Aorta (tissue), 5 donors: ENCODE data around the gene GPR33. TPM values are rescaled to one million over a fixed set of nuclear protein-coding genes. Genes with fewer than 3 reads are reported as not detected.
"Not testable (repeated sequence)": the region's sequence is repeated elsewhere in the genome, so short reads cannot be mapped to it uniquely, and the experiment has no call there.

Source experiments
- ATAC-seq: fragments of 200-7000 bp; cut with Tn5 transposase; one replicate; pipeline ENCODE4 v1.9.1; 2022; ENCODE audit warnings: moderate library complexity; ENCODE audit not compliant: low FRiP score
- DNase-seq, 2 donors: peaks; one replicate each; pipeline ENCODE4 v3.0.0-alpha.2; 2020
- H3K27ac ChIP-seq, 2 donors: one replicate each; pipeline ENCODE4 v1.5.1; 2013; ENCODE audit warnings: low read length in 2 of 2, mild to moderate bottlenecking in 2 of 2, moderate library complexity in 2 of 2, control low read depth in 1 of 2, inconsistent platforms in 1 of 2, low read depth in 1 of 2
- H3K27me3 ChIP-seq, 2 donors: one replicate each; pipeline ENCODE4 v1.6.1; 2013; ENCODE audit warnings: control low read depth in 1 of 2, low read length in 1 of 2, mild to moderate bottlenecking in 1 of 2, moderate library complexity in 1 of 2; ENCODE audit not compliant: insufficient read depth in 2 of 2, control insufficient read depth in 1 of 2
- H3K36me3 ChIP-seq, 2 donors: one replicate each; pipeline ENCODE4 v1.6.1; 2013; ENCODE audit warnings: control low read depth in 1 of 2, low read length in 1 of 2, mild to moderate bottlenecking in 1 of 2; ENCODE audit not compliant: insufficient read depth in 2 of 2, control insufficient read depth in 1 of 2
- H3K4me1 ChIP-seq, 2 donors: one replicate each; pipeline ENCODE4 v1.6.1; 2013; ENCODE audit warnings: low read length in 2 of 2, control low read depth in 1 of 2, mild to moderate bottlenecking in 1 of 2, moderate library complexity in 1 of 2; ENCODE audit not compliant: insufficient read depth in 2 of 2, control insufficient read depth in 1 of 2
- H3K4me3 ChIP-seq, 2 donors: one replicate each; pipeline ENCODE4 v1.5.1; 2013; ENCODE audit warnings: low read length in 2 of 2, control low read depth in 1 of 2, mild to moderate bottlenecking in 1 of 2
- H3K9me3 ChIP-seq: one replicate; pipeline ENCODE4 v1.6.1; 2013; ENCODE audit warnings: mild to moderate bottlenecking, low read length; ENCODE audit not compliant: control insufficient read depth
- WGBS, 2 donors: extraction: QIAGEN DNeasy Blood & Tissue Kit; methylation state at CpG; one replicate each; pipeline ENCODE4 v1.1.7; 2013; 5-methylcytosine and 5-hydroxymethylcytosine counted together
- intact Hi-C, 2 donors: fragments of 100-400 bp; cut with DNase I; formaldehyde crosslinking; loops; one replicate each; pipeline versions ENCODE4 v1.14.2 to v1.15.0; 2022
- polyA plus RNA-seq, 2 donors: library from polyadenylated mRNA; stranded (reverse); fragments of 200-250 nt; gene quantifications; one replicate each; pipeline ENCODE4 v1.2.3, GENCODE V29; 2013
- total RNA-seq, 2 donors: library from RNA; stranded (reverse); fragmentation: NEBNext Ultra II Directional; extraction: Animal tissue kit (Norgen Biotek cat#: 25700); gene quantifications; one replicate each; pipeline ENCODE4 v1.2.1, GENCODE V29; 2021
- donor health status: healthy with polysubstance abuse.
- donor health status: Bipolar disorder and iron deficiency.
- donor health status: DM: no; HTN: no; CAD: no.
- donor health status: DM: no; HTN: no; CAD: no.
- donor health status: DM: yes; HTN: yes; CAD: no.

Gene GPR33
- total and polyA plus RNA-seq, 4 donors, result not detected

DNA sequence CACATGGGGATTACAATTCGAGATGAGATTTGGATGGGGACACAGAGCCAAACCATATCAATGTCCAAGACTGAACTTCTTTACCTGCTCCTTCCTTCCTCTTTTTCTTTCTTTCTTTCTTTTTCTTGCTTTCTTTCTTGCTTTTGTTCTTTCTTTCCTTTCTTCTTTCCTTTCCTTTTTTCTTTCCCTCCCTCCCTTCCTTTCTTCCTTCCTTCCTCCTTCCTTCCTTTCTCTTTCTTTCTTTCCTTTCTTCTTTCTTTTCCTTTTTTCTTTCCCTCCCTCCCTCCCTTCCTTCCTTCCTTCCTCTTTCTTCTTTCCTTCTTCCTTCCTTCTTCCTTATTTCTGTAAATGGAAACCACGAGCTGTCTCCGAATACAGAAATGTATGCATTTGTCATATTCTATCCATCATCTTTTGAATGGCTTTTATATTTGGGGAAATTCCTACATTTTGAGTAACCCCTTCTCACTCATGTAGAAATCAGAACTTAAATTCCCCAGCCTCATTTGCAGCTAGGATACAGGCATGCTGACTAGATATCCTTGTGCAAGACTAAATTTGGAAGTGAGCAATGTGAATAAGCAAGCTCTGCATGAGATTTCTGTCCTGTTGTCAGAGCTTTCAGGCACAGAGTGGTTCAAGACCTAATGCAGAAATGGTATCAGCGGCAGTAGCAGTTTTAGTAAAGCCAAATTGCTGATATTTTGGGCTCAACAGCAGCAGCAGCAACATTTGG, 11.5 kb downstream of the GPR33 start:
- Histone ChIP-seq H3K27me3 (no peaks in the 10 kb centered on the region), H3K4me1 (peaks cover 0 to 3% of the 10 kb centered on the region in 2 donors), H3K27ac (no peak overlapping the region), H3K36me3 (no peaks in the 10 kb centered on the region), H3K4me3 (no peak overlapping the region), H3K9me3 (no peaks in the 10 kb centered on the region)
- ATAC-seq (no peak), DNase-seq (no peak)
- 78 to 80% methylated on average over 4 of the region's 4 CpGs for WGBS, 2 donors
- intact Hi-C loops, result no loop called here

DNA sequence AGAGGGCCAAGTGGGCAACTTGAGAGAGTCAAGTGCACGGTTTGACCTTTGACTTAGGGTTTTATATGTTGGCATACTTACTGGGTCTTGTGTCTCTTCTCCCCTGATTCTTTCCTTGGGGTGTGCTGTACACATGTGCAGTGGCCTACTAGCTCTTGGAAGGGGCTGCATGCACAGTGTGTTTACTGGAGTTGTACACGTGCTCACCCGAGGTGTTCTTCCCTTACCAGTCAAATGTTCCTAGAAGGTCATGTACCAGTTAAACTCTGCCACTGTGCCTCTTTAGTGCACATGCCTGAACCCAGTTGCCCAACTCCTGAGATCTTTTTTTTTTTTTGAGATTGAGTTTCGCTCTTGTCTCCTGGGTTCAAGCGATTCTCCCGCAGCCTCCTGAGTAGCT, 21.3 kb downstream of the GPR33 start:
- intact Hi-C loops, result no loop called here
- Histone ChIP-seq H3K36me3 (no peaks in the 10 kb centered on the region), H3K27me3 (no peaks in the 10 kb centered on the region), H3K9me3 (no peaks in the 10 kb centered on the region), H3K27ac (no peak overlapping the region), H3K4me3 (no peak overlapping the region), H3K4me1 (no peaks in the 10 kb centered on the region)
- ATAC-seq, result no peak
- 88 to 89% methylated on average over 6 of the region's 6 CpGs for WGBS, 2 donors
- DNase-seq, result no peak

DNA sequence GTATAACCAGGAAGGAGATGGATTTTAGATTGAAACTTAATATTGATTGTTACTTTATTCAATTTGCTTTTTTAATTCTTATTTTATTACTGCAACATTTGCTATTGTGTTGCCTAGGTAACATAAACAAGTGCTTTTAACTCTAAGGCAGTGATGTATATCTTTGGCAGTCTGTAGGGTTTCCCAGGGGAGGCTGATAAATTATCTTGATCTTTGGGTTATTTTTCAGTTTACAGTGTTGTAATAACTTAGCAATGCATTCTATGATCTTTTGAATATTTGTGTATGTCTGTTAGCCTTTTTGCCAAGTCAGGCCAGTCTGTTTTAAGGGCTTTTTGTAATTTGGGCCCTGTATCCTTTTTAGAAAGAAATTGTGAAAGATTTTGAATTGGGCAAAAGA, 22.7 kb downstream of the GPR33 start:
- DNase-seq, result no peak
- Histone ChIP-seq H3K9me3 (no peaks in the 10 kb centered on the region), H3K27me3 (no peaks in the 10 kb centered on the region), H3K4me1 (no peaks in the 10 kb centered on the region), H3K4me3 (no peak overlapping the region), H3K27ac (no peak overlapping the region), H3K36me3 (no peaks in the 10 kb centered on the region)
- ATAC-seq, result no peak
- intact Hi-C loops, result no loop called here

DNA sequence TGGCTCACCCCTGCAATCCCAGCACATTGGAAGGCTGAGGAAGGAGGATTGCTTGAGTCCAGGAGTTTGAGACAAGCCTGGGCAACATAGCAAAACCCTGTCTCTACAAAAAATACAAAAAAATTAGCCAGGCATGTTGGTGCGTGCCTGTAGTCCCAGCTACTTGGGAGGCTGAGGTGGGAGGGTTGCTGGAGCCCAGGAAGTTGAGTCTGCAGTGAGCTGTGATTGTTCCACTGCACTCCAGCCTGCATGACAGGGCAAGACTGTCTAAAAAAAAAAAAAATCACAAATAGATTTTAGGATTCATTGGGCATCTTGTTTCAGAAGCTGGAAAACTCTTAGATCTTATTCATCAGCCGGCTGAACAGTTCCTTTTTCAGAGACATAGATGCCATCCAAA, 25.4 kb downstream of the GPR33 start:
- H3K4me1 ChIP-seq, H3K27ac ChIP-seq, ATAC-seq, H3K27me3 ChIP-seq, H3K4me3 ChIP-seq, H3K36me3 ChIP-seq, DNase-seq, H3K9me3 ChIP-seq, intact Hi-C loops: not testable (repeated sequence)
- WGBS, 2 donors, result 80 to 82% methylated on average over 2 of the region's 2 CpGs

DNA sequence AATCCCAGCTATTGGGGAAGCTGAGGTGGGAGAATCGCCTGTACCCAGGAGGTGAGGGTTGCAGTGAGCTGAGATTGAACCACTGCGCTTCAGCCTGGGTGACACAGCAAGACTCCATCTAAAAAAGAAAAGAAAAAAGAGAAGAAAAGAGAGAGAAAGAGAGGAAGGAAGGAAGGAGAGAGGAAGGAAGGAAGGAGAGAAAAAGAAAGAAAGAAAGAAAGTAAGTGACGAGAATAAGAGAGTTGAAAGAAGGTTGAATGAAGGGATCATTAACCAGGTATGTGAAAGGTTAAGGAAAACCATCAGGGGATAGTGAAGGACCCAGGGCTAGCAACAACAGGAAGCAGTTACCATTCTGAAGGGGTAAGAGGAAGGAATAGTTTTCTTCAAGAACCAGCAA, 26.3 kb downstream of the GPR33 start:
- ATAC-seq, result no peak

DNA sequence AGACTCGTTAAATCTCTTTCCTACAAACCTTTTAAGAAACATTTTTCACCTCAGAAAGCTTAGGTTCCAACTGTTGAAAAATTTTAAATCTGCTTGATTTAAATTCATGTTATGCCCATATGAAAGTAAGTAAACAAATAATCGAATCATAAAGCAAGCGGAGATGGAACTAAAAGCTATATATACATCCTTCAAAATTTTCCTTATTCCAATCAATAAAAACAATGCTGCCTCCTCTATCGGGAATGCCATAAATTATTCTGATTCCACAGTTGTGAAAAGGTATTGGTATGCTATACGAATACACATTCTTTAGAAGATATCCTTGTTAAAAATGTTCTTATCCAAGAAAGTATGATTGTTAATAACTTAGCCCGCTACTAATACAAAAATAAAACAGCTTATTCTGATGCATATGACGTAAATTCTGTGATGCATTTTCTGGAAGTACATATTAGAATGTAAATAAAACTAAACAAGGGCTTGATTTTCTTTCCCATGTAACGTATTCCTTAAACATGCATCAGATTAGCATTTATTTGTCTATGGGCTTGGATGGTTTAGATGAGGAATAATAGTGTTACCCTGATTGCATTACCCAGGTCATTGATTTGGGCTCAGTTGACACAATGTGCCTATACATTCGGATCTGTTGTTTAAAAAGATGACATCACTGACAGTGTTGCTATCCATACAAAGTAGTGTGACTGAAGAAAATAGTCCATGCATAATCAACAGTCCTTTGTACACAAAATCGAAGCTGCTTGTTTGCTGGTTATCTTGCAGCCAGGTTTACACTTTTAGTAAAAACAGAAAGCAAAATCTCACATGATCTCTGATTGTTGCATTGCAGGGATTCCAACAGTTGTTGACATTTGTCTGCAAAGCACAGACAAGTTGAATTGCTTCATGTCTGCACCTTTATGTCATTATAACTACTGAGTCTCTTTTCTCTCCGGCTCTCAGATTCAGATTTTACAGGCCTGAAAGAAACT, 29.9 kb downstream of the GPR33 start:
- no peaks in the 10 kb centered on the region for H3K36me3 ChIP-seq
- no peaks in the 10 kb centered on the region for H3K9me3 ChIP-seq
- DNase-seq (no peak), ATAC-seq (no peak)
- H3K4me1 ChIP-seq, result no peaks in the 10 kb centered on the region
- H3K27ac ChIP-seq, result no peak overlapping the region
- no peaks in the 10 kb centered on the region for H3K27me3 ChIP-seq
- whole genome bisulfite sequencing, 2 donors, result 32 to 40% methylated on average over 11 of the region's 11 CpGs
- intact Hi-C loops, result loop anchor here in 1 of 2 donors (10.0 kb wide), 1 partner anchor 53 kb away; no protein-coding TSS in a partner anchor
- H3K4me3 ChIP-seq, result peak overlapping the region; percentile 10 to 27

More for the DNA sequence above, 26.3 kb downstream of the GPR33 start:
- intact Hi-C loops, result no loop called here
- no peak for DNase-seq
- 95 to 100% methylated on average over 3 of the region's 3 CpGs for WGBS, 2 donors
- H3K27me3 ChIP-seq, result no peaks in the 10 kb centered on the region
- no peaks in the 10 kb centered on the region for H3K36me3 ChIP-seq
- H3K4me3 ChIP-seq, result no peak overlapping the region
- H3K9me3 ChIP-seq, result no peaks in the 10 kb centered on the region
- H3K27ac ChIP-seq, result no peak overlapping the region
- H3K4me1 ChIP-seq, result no peaks in the 10 kb centered on the region

DNA sequence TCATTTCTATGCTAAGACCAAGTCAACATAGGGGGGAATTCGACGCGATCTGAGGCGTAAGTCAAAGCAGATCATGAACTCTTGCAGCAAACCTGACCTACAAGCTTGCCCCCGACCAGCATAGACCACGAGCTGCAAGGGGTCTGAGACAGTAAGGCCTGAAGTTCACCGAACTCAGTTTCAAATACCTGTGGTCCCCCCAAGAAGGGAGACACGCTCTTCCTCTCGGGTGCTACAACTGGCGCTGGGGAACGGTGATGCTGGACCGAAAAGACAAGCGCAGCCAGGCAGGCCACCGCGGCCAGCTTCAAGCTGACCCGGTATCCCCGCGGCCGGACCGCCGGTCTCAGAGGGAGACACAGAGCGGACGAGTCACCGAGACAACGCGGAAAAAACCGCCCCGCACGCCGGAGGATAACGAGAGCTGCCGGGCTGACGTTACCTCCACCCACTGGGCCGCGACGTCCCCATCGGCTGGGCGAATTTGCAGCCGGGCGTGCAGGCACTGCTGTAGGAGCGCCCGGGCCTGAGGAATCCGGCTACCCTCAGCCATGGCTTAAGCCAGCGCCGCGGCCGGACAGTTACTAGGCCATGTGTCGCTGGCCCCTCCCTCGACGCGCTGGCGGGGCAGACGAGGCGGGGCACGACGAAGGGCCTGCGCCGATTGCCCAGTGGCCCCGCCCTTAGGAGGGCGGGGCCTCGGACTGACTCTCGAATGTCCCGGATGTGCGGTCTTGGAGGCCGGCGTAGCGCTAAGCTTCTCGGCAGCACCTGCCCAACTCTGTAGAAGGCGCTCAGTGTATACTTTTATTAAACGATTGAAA, 30.8 kb downstream of the GPR33 start, which contains the start of gene DTD2:
TSS of gene DTD2 (minus strand) at position 666 of the 824 bp plus-strand sequence. CDS start at position 553, 113 bp downstream.
- Histone ChIP-seq H3K4me1 (no peaks in the 10 kb centered on the region), H3K27ac (peak within 1 kb of the TSS; percentile 7 to 48), H3K4me3 (peak within 1 kb of the TSS; percentile 45 to 50), H3K9me3 (no peaks in the 10 kb centered on the region), H3K36me3 (no peaks in the 10 kb centered on the region), H3K27me3 (no peaks in the 10 kb centered on the region)
- DNase-seq (peak; percentile 96 to 97), ATAC-seq (peak; percentile 100)
- intact Hi-C loops, result loop anchor here in 1 of 2 donors (10.0 kb wide), 1 partner anchor 52 kb away; no protein-coding TSS in a partner anchor
- WGBS, 2 donors, result 3 to 4% methylated on average over 62 to 70 of the region's 70 CpGs

DNA sequence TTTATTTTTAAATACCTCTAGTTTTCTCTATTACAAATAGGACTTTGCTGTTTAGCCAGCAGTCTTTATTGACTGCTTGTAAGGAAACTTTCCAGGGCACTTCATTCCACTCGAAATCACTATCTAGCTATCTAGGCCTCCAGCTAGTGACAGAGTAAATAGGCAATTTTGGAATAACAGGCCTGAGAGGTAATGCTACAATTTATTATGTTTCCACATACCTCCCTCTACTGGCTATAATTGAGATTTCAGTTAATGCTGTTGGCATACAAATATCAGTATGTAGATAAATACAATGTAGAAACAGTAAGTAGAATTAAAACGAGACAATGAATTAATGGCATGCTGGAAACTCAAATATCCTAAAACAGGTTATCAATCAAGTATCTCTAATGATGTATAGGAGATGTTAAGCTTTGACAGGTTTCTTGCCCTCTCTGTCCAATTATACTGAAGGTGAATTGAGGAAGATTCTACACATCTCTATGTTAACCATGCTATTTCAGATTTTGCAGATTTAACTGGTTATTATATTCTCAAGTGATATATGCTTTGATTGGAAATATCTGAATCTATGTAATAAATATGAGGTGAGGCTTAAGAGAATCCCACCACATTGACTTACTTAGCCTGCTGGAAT, 37.7 kb downstream of the GPR33 start:
- Histone ChIP-seq H3K9me3 (no peaks in the 10 kb centered on the region), H3K27ac (no peak overlapping the region), H3K4me1 (no peaks in the 10 kb centered on the region), H3K27me3 (no peaks in the 10 kb centered on the region), H3K4me3 (no peak overlapping the region), H3K36me3 (no peaks in the 10 kb centered on the region)
- 4 to 5% methylated on average over 2 of the region's 2 CpGs for WGBS, 2 donors
- intact Hi-C loops, result loop anchor here (2.0 to 10.0 kb wide), 2 partner anchors 45 to 61 kb away; no protein-coding TSS in a partner anchor
- DNase-seq (no peak), ATAC-seq (peak; percentile 81)
